HepG2 (cell line): ENCODE results near the gene DUSP7. TPM values are rescaled to one million over a fixed set of nuclear protein-coding genes. Genes with fewer than 3 reads are reported as not detected.

Experiments used
- ATAC-seq: fragments of 200-7000 bp; cut with Tn5 transposase; 3 replicates; pipeline ENCODE4 v1.9.1; 2020; ENCODE audit warnings: mild to moderate bottlenecking, moderate library complexity
- BruUV-seq: library from RNA; stranded (reverse); fragments of 400-500 nt; replicated peaks from 2 replicates; lab custom pipeline; 2021; lab: Mats Ljungman, UMichigan
- CTCF ChIA-PET: fragments of 300-600 bp; formaldehyde crosslinking; extraction: SDS; loops from one replicate; lab custom pipeline; 2021; ENCODE audit warnings: low total read pairs, inconsistent platforms, low intra/inter-chr PET ratio; lab: Yijun Ruan, JAX
- POLR2A ChIA-PET: fragments of 350-600 bp; sonication (Branson Sonifier 250); formaldehyde crosslinking; loops from one replicate; lab custom pipeline; 2020; ENCODE audit warnings: antibody characterized with exemption, inconsistent platforms; lab: Yijun Ruan, JAX
- DNase-seq: peaks from one replicate; pipeline ENCODE4 v3.0.0-alpha.2; 2015; ENCODE audit warnings: low spot score
- FAIRE-seq: peaks from 3 replicates; lab custom pipeline; 2011; peaks lifted over from hg19 to GRCh38; lab: Jason Lieb, UNC
- H2AFZ ChIP-seq: one replicate; pipeline ENCODE4 v1.6.1; 2011; ENCODE audit warnings: low read length, inconsistent platforms
- H3K27ac ChIP-seq: fragments of 300-600 bp; 3 replicates; pipeline ENCODE4 v1.8.0; 2011; ENCODE audit warnings: mixed run types, mild to moderate bottlenecking, mixed read lengths, low read length, inconsistent platforms; ENCODE audit not compliant: insufficient read depth; ENCODE audit errors: extremely low read length
- H3K27me3 ChIP-seq, 2 experiments: fragments of 200-600 bp in 1 of 2; 2 replicates in 1 of 2; 3 replicates in 1 of 2; pipeline versions ENCODE4 v1.6.0 to v1.8.0; 2011; ENCODE audit warnings: low read length in 2 of 2, mild to moderate bottlenecking in 2 of 2, moderate library complexity in 2 of 2, inconsistent platforms in 1 of 2; ENCODE audit not compliant: insufficient read depth in 2 of 2, control insufficient read depth in 1 of 2
- H3K36me3 ChIP-seq, 2 experiments: fragments of 200-600 bp in 1 of 2; replicated peaks in 1 of 2; 2 replicates in 1 of 2; 3 replicates in 1 of 2; pipeline versions ENCODE4 v1.5.1 to v1.8.0; 2011; ENCODE audit warnings: low read length in 2 of 2, inconsistent platforms in 1 of 2; ENCODE audit not compliant: insufficient read depth in 2 of 2, control insufficient read depth in 1 of 2
- H3K4me1 ChIP-seq: 2 replicates; pipeline ENCODE4 v1.5.1; 2012; ENCODE audit warnings: low read length, inconsistent platforms; ENCODE audit not compliant: insufficient read depth
- H3K4me2 ChIP-seq: 2 replicates; pipeline ENCODE4 v1.6.0; 2011; ENCODE audit warnings: low read depth, low read length, inconsistent platforms
- H3K4me3 ChIP-seq, 3 experiments: fragments of 200-600 bp in 1 of 3; sonication (generic), shearing (Covaris generic) in 1 of 3; replicated peaks in 1 of 3; 2 replicates each; pipeline ENCODE4 v1.5.1; 2011 to 2016; ENCODE audit warnings: low read length in 3 of 3, inconsistent platforms in 2 of 3, low read depth in 2 of 3, mild to moderate bottlenecking in 2 of 3, control low read depth in 1 of 3, mixed read lengths in 1 of 3; ENCODE audit not compliant: insufficient read depth in 1 of 3
- H3K79me2 ChIP-seq: one replicate; pipeline ENCODE4 v1.6.1; 2011; ENCODE audit warnings: low read length, inconsistent platforms; ENCODE audit not compliant: insufficient read depth
- H3K9ac ChIP-seq: 2 replicates; pipeline ENCODE4 v1.6.0; 2011; ENCODE audit warnings: mild to moderate bottlenecking, low read depth, low read length, inconsistent platforms; ENCODE audit not compliant: insufficient read depth
- H3K9me3 ChIP-seq: 2 replicates; pipeline ENCODE4 v1.5.1; 2012; ENCODE audit warnings: mild to moderate bottlenecking, low read length
- H4K20me1 ChIP-seq: 2 replicates; pipeline ENCODE4 v1.6.0; 2011; ENCODE audit warnings: inconsistent platforms, mild to moderate bottlenecking, low read length, moderate library complexity; ENCODE audit not compliant: insufficient read depth
- DMTF1 ChIP-seq: sonication (generic); formaldehyde crosslinking; IDR thresholded peaks from 2 replicates; pipeline ENCODE4 v1.4.0; 2020; ENCODE audit warnings: mild to moderate bottlenecking, missing genetic modification reagents
- FUBP1 ChIP-seq: sonication (generic); formaldehyde crosslinking; IDR thresholded peaks from 2 replicates; pipeline ENCODE4 v1.5.1; 2020; ENCODE audit warnings: missing genetic modification reagents, mild to moderate bottlenecking, borderline replicate concordance
- HNF4A ChIP-seq: sonication (generic); formaldehyde crosslinking; IDR thresholded peaks from 2 replicates; pipeline ENCODE4 v1.4.0; 2020; ENCODE audit warnings: missing genetic modification reagents
- HNF4G ChIP-seq, 2 experiments: sonication (generic) in 1 of 2; formaldehyde crosslinking in 1 of 2; IDR thresholded peaks; 2 replicates each; pipeline versions ENCODE4 v1.4.0 to v1.6.1; 2011 to 2020; ENCODE audit warnings: borderline replicate concordance in 2 of 2, low read depth in 2 of 2, mild to moderate bottlenecking in 2 of 2, low read length in 1 of 2, missing genetic modification reagents in 1 of 2, moderate library complexity in 1 of 2
- NR2C2 ChIP-seq: sonication (generic); formaldehyde crosslinking; IDR thresholded peaks from 2 replicates; pipeline ENCODE4 v1.4.0; 2020; ENCODE audit warnings: missing genetic modification reagents, mild to moderate bottlenecking, moderate library complexity, borderline replicate concordance
- NR2F6 ChIP-seq, 2 experiments: IDR thresholded peaks; 2 replicates each; pipeline ENCODE4 v1.6.1; 2016; ENCODE audit warnings: antibody characterized with exemption in 1 of 2, mild to moderate bottlenecking in 1 of 2
- ZNF30 ChIP-seq: sonication (generic); formaldehyde crosslinking; IDR thresholded peaks from 2 replicates; pipeline ENCODE4 v1.5.0; 2020; ENCODE audit warnings: mild to moderate bottlenecking, missing genetic modification reagents
- ZNF776 ChIP-seq: sonication (generic); formaldehyde crosslinking; IDR thresholded peaks from 2 replicates; pipeline ENCODE4 v1.4.0; 2020; ENCODE audit warnings: mild to moderate bottlenecking, missing genetic modification reagents
- WGBS: methylation state at CpG from one replicate; pipeline ENCODE4 v1.1.6; 2017; ENCODE audit warnings: low lambda C conversion rate; 5-methylcytosine and 5-hydroxymethylcytosine counted together
- in situ Hi-C: cut with HindIII; loops from 2 replicates; pipeline ENCODE4 v1.10.0; 2017; ENCODE audit warnings: low pct_unique_long_range_greater_than_20kb; ENCODE audit not compliant: extremely low pct_ligation_motif_present
- intact Hi-C: fragments of 100-400 bp; cut with micrococcal nuclease; formaldehyde crosslinking; loops from one replicate; pipeline ENCODE4 v1.10.0; 2022; ENCODE audit not compliant: unreplicated experiment
- polyA plus RNA-seq, 8 experiments: library from polyadenylated mRNA; depleted of rRNA in 3 of 8; stranded (reverse) in 7 of 8; unstranded in 1 of 8; fragments of >200 nt; fragmentation: Illumina TruSeq in 4 of 8; extraction: Trizol in 4 of 8; gene quantifications; 2 replicates each; pipeline versions ENCODE4 v1.2.1 to v1.2.3, GENCODE V29; 2011 to 2016; ENCODE audit warnings: low read depth in 4 of 8, missing spikeins in 1 of 8, mixed read lengths in 1 of 8; ENCODE audit not compliant: insufficient read depth in 1 of 8
- total RNA-seq, 5 experiments: library from RNA; depleted of rRNA; stranded (reverse); fragments of >200 nt; fragmentation: Illumina TruSeq; extraction: Trizol; gene quantifications; 2 replicates each; pipeline ENCODE4 v1.2.3, GENCODE V29; 2016; ENCODE audit warnings: low read depth in 1 of 5
- TF ChIP-seq, protein P1 (sequence below): fragments of 450-650 bp; IDR thresholded peaks from 2 replicates; pipeline ENCODE4 v1.6.1; 2016
- TF ChIP-seq, protein P2 (sequence below): sonication (generic); formaldehyde crosslinking; IDR thresholded peaks from 2 replicates; pipeline ENCODE4 v1.8.1; 2023; ENCODE audit warnings: mild to moderate bottlenecking, inconsistent platforms, moderate library complexity, missing genetic modification reagents, borderline replicate concordance

DUSP7 gene
- total and polyA plus RNA-seq, 2 of the 13 experiments (the other 11 are each of a cell fraction or from before 2014, with no cell fraction given): 6.6 to 8.8 TPM

- TF ChIP-seq DMTF1: no peak
Observed at GRCh38 chr3:52019352-52020080, 36.9 kb downstream of the DUSP7 start (continued).

DNA sequence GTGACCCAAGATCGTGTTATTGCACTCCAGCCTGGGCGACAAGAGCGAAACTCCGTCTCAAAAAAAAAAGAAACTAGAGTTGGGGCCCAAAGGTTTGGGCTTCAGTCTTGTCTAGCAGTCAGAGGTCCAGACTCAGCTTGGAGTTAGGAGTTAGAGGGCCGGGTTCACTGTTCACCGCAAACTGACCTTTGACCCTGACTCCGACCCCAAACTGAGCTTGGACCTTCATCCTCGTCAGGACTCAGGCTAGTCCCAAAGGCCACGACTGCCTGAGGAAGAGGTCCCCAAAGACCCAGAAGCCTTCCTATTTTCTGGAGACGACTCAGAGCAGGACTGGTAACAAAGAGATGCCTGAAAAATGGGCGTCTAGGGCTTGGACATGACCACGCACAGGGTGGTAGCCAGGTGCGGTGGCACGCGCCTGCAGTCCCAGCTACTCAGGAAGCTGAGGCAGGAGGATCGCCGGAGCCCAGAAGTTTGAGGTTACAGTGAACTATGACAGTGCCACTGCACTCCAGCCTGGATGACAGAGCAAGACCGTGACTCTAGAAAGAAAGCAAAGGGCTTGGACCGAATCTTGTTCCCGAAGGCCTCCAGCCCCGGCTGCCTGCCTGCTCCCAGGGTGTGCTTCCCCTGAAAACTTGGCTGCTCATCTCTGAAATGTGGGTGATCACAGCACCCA is 37.9 kb downstream of the DUSP7 start:
- in situ Hi-C loops: no loop called here
- FAIRE-seq (no peak), DNase-seq (no peak), ATAC-seq (no peak)
- Histone ChIP-seq H4K20me1 (no peaks in the 10 kb centered on the region), H2AFZ (no peak overlapping the region), H3K4me3 (no peak overlapping the region; a peak in 1 of 6 replicates), H3K36me3 (no peaks in the 10 kb centered on the region), H3K9me3 (no peaks in the 10 kb centered on the region), H3K4me2 (peak overlapping the region; percentile 18; the same call in 1 of the 2 replicates), H3K27me3 (peaks cover under 1 to 52% of the 10 kb centered on the region in 2 experiments; a peak in 3 of 5 replicates), H3K79me2 (no peaks in the 10 kb centered on the region), H3K4me1 (peaks cover 65% of the 10 kb centered on the region), H3K9ac (no peak overlapping the region), H3K27ac (no peak overlapping the region)
- ChIA-PET POLR2A (interaction anchor here (1.7 kb wide), 1 partner anchor 15 kb away, joined by 5 read pairs; no protein-coding TSS in a partner anchor), CTCF (no interaction called here)
- 28% methylated on average over 10 of the region's 21 CpGs for WGBS
- BruUV-seq: no TSS peak
- peak; percentile 29 for TF ChIP-seq NR2F6 (IDR thresholded peaks at IDR 0.05)
- no peak for TF ChIP-seq NR2F6 (CRISPR knock-in tag; IDR thresholded peaks at IDR 0.05)
- 0 out of 2 replicates have a peak, but pooled peaks have one; percentile 32 for TF ChIP-seq ZNF776 (CRISPR knock-in tag)
- peak; percentile 63 for TF ChIP-seq HNF4A (CRISPR knock-in tag)
- peak; percentile 47; the same call in 1 of the 2 replicates for TF ChIP-seq HNF4G (IDR thresholded peaks at IDR 0.05; ENCODE audit: borderline replicate concordance, low read depth, low read length)
- TF ChIP-seq HNF4G (CRISPR knock-in tag; IDR thresholded peaks at IDR 0.05; ENCODE audit: borderline replicate concordance, low read depth): no peak
- TF ChIP-seq ZNF30 (CRISPR knock-in tag): no peak
- TF ChIP-seq, protein P1, sequence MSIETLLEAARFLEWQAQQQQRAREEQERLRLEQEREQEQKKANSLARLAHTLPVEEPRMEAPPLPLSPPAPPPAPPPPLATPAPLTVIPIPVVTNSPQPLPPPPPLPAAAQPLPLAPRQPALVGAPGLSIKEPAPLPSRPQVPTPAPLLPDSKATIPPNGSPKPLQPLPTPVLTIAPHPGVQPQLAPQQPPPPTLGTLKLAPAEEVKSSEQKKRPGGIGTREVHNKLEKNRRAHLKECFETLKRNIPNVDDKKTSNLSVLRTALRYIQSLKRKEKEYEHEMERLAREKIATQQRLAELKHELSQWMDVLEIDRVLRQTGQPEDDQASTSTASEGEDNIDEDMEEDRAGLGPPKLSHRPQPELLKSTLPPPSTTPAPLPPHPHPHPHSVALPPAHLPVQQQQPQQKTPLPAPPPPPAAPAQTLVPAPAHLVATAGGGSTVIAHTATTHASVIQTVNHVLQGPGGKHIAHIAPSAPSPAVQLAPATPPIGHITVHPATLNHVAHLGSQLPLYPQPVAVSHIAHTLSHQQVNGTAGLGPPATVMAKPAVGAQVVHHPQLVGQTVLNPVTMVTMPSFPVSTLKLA: no peak
- TF ChIP-seq, protein P2, sequence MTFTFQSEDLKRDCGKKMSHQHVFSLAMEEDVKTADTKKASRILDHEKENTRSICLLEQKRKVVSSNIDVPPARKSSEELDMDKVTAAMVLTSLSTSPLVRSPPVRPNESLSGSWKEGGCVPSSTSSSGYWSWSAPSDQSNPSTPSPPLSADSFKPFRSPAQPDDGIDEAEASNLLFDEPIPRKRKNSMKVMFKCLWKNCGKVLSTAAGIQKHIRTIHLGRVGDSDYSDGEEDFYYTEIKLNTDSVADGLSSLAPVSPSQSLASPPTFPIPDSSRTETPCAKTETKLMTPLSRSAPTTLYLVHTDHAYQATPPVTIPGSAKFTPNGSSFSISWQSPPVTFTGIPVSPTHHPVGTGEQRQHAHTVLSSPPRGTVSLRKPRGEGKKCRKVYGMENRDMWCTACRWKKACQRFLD (CRISPR knock-in tag): no peak
- TF ChIP-seq FUBP1 (CRISPR knock-in tag): no peak
- peak; percentile 39 for TF ChIP-seq NR2C2 (CRISPR knock-in tag)
- intact Hi-C loops: no loop called here
